Neural progenitor cell (in vitro differentiated cells): Measurements from ENCODE around the gene CD1E. TPM values are rescaled to one million over a fixed set of nuclear protein-coding genes. Genes with fewer than 3 reads are reported as not detected.
"Not testable (repeated sequence)": the region's sequence is repeated elsewhere in the genome, so short reads cannot be mapped to it uniquely, and the experiment has no call there.

Source experiments
- DNase-seq: peaks from one replicate; pipeline ENCODE4 v3.0.0-alpha.2; 2016; ENCODE audit warnings: low spot score
- H2AFZ ChIP-seq: fragments of 200-600 bp; sonication (generic); replicated peaks from 2 replicates; pipeline ENCODE4 v1.6.1; 2016; ENCODE audit warnings: antibody characterized with exemption
- H3F3A ChIP-seq: fragments of 200-600 bp; sonication (generic); 2 replicates; pipeline ENCODE4 v1.6.1; 2016; ENCODE audit warnings: antibody characterized with exemption, low read depth
- H3K27ac ChIP-seq: fragments of 200-600 bp; sonication (generic); 2 replicates; pipeline ENCODE4 v1.5.1; 2016; ENCODE audit warnings: mild to moderate bottlenecking
- H3K27me3 ChIP-seq: fragments of 200-600 bp; sonication (generic); 2 replicates; pipeline ENCODE4 v1.6.1; 2016; ENCODE audit warnings: mild to moderate bottlenecking, moderate library complexity
- H3K36me3 ChIP-seq: fragments of 200-600 bp; sonication (generic); 2 replicates; pipeline ENCODE4 v1.5.1; 2016
- H3K4me1 ChIP-seq: fragments of 200-600 bp; sonication (generic); 2 replicates; pipeline ENCODE4 v1.6.1; 2016; ENCODE audit warnings: mixed run types
- H3K4me2 ChIP-seq: fragments of 200-600 bp; sonication (generic); 2 replicates; pipeline ENCODE4 v1.6.1; 2016
- H3K4me3 ChIP-seq: fragments of 200-600 bp; sonication (generic); 2 replicates; pipeline ENCODE4 v1.5.1; 2016
- H3K79me2 ChIP-seq: fragments of 200-600 bp; sonication (generic); 2 replicates; pipeline ENCODE4 v1.6.1; 2016; ENCODE audit warnings: low read depth
- H3K9ac ChIP-seq: fragments of 200-600 bp; sonication (generic); 2 replicates; pipeline ENCODE4 v1.6.1; 2016
- H3K9me3 ChIP-seq: fragments of 200-600 bp; sonication (generic); 2 replicates; pipeline ENCODE4 v1.5.1; 2016; ENCODE audit warnings: low read depth
- H4K20me1 ChIP-seq: fragments of 200-600 bp; sonication (generic); 2 replicates; pipeline ENCODE4 v1.6.1; 2016; ENCODE audit warnings: low read depth
- H3K27ac Mint-ChIP-seq: 3 replicates; pipeline ENCODE4 v1.8.0; 2021; ENCODE audit warnings: mixed read lengths
- H3K27me3 Mint-ChIP-seq: 2 replicates; pipeline ENCODE4 v1.8.0; 2022; ENCODE audit warnings: low read depth, mild to moderate bottlenecking, inconsistent platforms, moderate library complexity, mixed read lengths; ENCODE audit not compliant: insufficient read depth
- H3K36me3 Mint-ChIP-seq: 3 replicates; pipeline ENCODE4 v1.8.0; 2021; ENCODE audit warnings: mixed read lengths
- H3K4me1 Mint-ChIP-seq: 3 replicates; pipeline ENCODE4 v1.8.0; 2021; ENCODE audit warnings: mixed read lengths
- H3K4me3 Mint-ChIP-seq: 3 replicates; pipeline ENCODE4 v1.8.0; 2021; ENCODE audit warnings: mild to moderate bottlenecking, moderate library complexity, mixed read lengths
- H3K9me3 Mint-ChIP-seq: 3 replicates; pipeline ENCODE4 v1.8.0; 2020; ENCODE audit warnings: mixed read lengths
- EZH2 ChIP-seq: fragments of 200-600 bp; sonication (generic); IDR thresholded peaks from 2 replicates; pipeline ENCODE4 v1.6.1; 2017; ENCODE audit warnings: antibody characterized with exemption, mild to moderate bottlenecking, moderate library complexity
- EZH2phosphoT487 ChIP-seq: fragments of 200-600 bp; sonication (generic); IDR thresholded peaks from 2 replicates; pipeline ENCODE4 v1.6.1; 2017; ENCODE audit warnings: antibody characterized with exemption
- total RNA-seq: library from RNA; depleted of rRNA; stranded (reverse); fragments of >200 nt; gene quantifications from 2 replicates; pipeline ENCODE4 v1.2.3, GENCODE V29; 2015; ENCODE audit warnings: low replicate concordance
- TF ChIP-seq, protein P1 (sequence below): fragments of 200-600 bp; sonication (generic); IDR thresholded peaks from 2 replicates; pipeline ENCODE4 v1.5.1; 2017; ENCODE audit warnings: antibody characterized with exemption, mild to moderate bottlenecking

CD1E gene
- total RNA-seq, 1 donor from 2014 or later: not detected

- H3K27me3 ChIP-seq: no peaks in the 10 kb centered on the region
- H3K4me1 Mint-ChIP-seq: no peaks in the 10 kb centered on the region
Measured at GRCh38 chr1:158371188-158371953, 17.7 kb downstream of the CD1E start.

GRCh38 chr1:158374101-158374500 is 20.4 kb downstream of the CD1E start:
- not testable (repeated sequence) for H3K4me2 ChIP-seq, H3K27ac Mint-ChIP-seq, H3K4me3 ChIP-seq, H3K9me3 Mint-ChIP-seq, H3K9ac ChIP-seq, H3K4me1 ChIP-seq, H3F3A ChIP-seq, H4K20me1 ChIP-seq, H3K79me2 ChIP-seq, DNase-seq, H3K9me3 ChIP-seq, H3K36me3 ChIP-seq, H3K27ac ChIP-seq, H3K4me3 Mint-ChIP-seq, H2AFZ ChIP-seq, H3K27me3 ChIP-seq, H3K27me3 Mint-ChIP-seq, H3K36me3 Mint-ChIP-seq, H3K4me1 Mint-ChIP-seq

More at GRCh38 chr1:158371188-158371953, 17.7 kb downstream of the CD1E start:
- no peak for DNase-seq
- Histone ChIP-seq H3K4me1 (no peaks in the 10 kb centered on the region), H3K9ac (no peak overlapping the region), H3K79me2 (no peaks in the 10 kb centered on the region), H3K27ac (no peak overlapping the region), H2AFZ (no peak overlapping the region), H3K9me3 (no peaks in the 10 kb centered on the region), H3F3A (no peaks in the 10 kb centered on the region), H3K36me3 (no peaks in the 10 kb centered on the region), H4K20me1 (no peaks in the 10 kb centered on the region), H3K4me3 (no peak overlapping the region), H3K4me2 (no peak overlapping the region)
- Mint-ChIP-seq H3K36me3 (no peaks in the 10 kb centered on the region), H3K4me3 (no peak overlapping the region), H3K9me3 (peaks cover 5% of the 10 kb centered on the region), H3K27me3 (peaks cover 7% of the 10 kb centered on the region), H3K27ac (no peak overlapping the region)
- TF ChIP-seq EZH2: no peak
- TF ChIP-seq EZH2phosphoT487: no peak
- TF ChIP-seq, protein P1, sequence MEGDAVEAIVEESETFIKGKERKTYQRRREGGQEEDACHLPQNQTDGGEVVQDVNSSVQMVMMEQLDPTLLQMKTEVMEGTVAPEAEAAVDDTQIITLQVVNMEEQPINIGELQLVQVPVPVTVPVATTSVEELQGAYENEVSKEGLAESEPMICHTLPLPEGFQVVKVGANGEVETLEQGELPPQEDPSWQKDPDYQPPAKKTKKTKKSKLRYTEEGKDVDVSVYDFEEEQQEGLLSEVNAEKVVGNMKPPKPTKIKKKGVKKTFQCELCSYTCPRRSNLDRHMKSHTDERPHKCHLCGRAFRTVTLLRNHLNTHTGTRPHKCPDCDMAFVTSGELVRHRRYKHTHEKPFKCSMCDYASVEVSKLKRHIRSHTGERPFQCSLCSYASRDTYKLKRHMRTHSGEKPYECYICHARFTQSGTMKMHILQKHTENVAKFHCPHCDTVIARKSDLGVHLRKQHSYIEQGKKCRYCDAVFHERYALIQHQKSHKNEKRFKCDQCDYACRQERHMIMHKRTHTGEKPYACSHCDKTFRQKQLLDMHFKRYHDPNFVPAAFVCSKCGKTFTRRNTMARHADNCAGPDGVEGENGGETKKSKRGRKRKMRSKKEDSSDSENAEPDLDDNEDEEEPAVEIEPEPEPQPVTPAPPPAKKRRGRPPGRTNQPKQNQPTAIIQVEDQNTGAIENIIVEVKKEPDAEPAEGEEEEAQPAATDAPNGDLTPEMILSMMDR: no peak

- Mint-ChIP-seq H3K36me3 (no peaks in the 10 kb centered on the region), H3K4me3 (no peak overlapping the region), H3K4me1 (no peaks in the 10 kb centered on the region), H3K9me3 (peaks cover 5% of the 10 kb centered on the region), H3K27me3 (peaks cover 4% of the 10 kb centered on the region), H3K27ac (no peak overlapping the region)
- Histone ChIP-seq H3K9ac (no peak overlapping the region), H3K36me3 (no peaks in the 10 kb centered on the region), H4K20me1 (no peaks in the 10 kb centered on the region), H3K4me1 (no peaks in the 10 kb centered on the region), H2AFZ (no peak overlapping the region), H3K4me3 (no peak overlapping the region), H3K4me2 (no peak overlapping the region), H3K79me2 (no peaks in the 10 kb centered on the region), H3K9me3 (no peaks in the 10 kb centered on the region), H3K27ac (no peak overlapping the region), H3F3A (no peaks in the 10 kb centered on the region), H3K27me3 (no peaks in the 10 kb centered on the region)
- DNase-seq: no peak
- TF ChIP-seq EZH2 (no peak), EZH2phosphoT487 (no peak)
- TF ChIP-seq, protein P1: no peak
Measured at GRCh38 chr1:158374860-158375259, 21.2 kb downstream of the CD1E start.

DNA sequence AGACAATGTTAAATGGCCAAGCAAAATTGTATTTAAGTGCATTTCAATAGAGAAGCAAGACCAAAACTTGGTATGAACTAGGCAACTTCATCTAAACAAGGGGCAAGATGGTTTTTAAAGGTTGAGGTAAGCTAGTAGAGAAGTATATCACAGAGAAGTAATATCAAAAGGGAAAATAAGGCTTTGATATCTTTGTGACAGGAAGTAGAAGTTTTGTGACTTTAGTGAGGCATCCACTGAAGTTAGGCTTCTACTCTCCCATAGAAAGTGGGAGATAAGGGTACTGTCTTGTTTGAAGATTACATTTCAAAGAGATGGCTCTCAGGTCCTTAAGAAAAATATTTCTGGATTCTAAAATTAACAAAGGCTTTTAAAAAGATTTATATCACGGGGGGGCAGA is 36.6 kb downstream of the CD1E start:
- H3K4me1 Mint-ChIP-seq: no peaks in the 10 kb centered on the region
- Histone ChIP-seq H3K4me1 (no peaks in the 10 kb centered on the region), H3K79me2 (no peaks in the 10 kb centered on the region), H3F3A (no peaks in the 10 kb centered on the region), H3K27ac (no peak overlapping the region), H4K20me1 (no peaks in the 10 kb centered on the region), H3K27me3 (no peaks in the 10 kb centered on the region), H3K4me3 (no peak overlapping the region), H3K9me3 (no peaks in the 10 kb centered on the region), H3K9ac (no peak overlapping the region), H3K4me2 (no peak overlapping the region), H3K36me3 (no peaks in the 10 kb centered on the region), H2AFZ (no peak overlapping the region)
- H3K27me3 Mint-ChIP-seq: no peaks in the 10 kb centered on the region
- no peak for DNase-seq
- peaks cover 3% of the 10 kb centered on the region for H3K9me3 Mint-ChIP-seq
- TF ChIP-seq EZH2: no peak
- TF ChIP-seq, protein P1: no peak
- TF ChIP-seq EZH2phosphoT487: no peak
- H3K27ac Mint-ChIP-seq: no peak overlapping the region
- no peak overlapping the region for H3K4me3 Mint-ChIP-seq
- H3K36me3 Mint-ChIP-seq: no peaks in the 10 kb centered on the region
